GF-D8 (cell line): Measurements from ENCODE around the gene CBLN3.

Experiments
- DNase-seq: peaks from one replicate; lab custom pipeline; 2025; lab: John Stamatoyannopoulos, UW

The CBLN3 gene

GRCh38 chr14:24439257-24439656 is 9.8 kb upstream of the CBLN3 start:
- no peak for DNase-seq

DNA sequence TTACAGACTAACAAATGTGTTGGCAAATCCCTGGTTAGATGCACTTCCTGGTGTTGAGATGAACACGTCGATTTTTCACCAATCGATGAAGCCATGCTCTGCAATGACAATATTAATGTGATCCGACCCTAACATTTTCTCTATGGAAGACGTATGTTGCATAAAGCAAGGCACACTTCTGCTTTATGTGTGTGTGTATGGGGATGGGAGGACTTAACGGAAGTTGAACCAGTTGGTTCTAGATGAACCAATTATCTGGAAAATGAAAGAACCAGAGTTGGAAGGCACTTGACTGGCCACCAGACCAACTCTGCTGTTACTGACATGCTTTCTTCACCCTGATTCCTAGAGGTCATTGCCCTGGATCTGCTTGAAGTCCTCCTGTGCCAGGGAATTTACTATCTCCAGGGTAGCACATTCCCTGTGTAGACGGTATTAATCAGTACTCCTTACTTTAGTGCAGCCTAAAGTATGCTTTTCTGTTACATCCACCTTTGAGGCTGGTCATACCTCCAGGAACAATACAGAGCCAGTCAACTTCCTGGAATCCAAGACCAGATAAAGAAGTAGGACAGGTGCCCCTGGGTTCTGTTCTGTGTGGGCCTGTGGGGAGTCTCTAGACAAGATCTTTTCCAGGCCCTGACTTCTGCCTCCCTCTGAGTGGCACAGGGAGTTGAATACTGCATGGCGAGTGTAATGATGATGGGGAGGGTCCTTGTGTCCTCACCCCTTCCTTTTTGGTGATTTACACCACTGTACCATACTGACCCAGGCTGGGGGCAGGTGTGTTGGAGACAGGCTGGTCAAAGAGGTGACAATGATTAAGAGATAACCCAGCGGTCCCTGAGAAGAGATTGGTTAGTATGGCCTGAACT is 9.0 kb upstream of the CBLN3 start:
- no peak for DNase-seq

DNA sequence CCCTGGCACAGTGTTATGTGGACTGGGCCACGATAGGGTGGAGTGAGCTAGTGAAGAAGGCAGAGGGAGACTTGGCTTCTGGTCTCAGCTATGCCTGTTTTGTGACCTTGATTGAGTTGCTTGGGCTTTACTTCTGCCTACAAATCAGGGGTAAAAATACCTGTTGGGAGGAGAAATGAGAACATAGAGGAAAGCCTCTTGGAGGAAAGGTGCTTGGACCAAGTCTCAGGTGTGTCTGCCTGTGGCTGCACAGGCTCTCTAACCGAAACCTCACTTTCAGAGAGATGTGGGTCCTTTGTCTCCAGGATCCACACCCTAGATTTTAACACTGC is 8.2 kb upstream of the CBLN3 start:
- no peak for DNase-seq

DNA sequence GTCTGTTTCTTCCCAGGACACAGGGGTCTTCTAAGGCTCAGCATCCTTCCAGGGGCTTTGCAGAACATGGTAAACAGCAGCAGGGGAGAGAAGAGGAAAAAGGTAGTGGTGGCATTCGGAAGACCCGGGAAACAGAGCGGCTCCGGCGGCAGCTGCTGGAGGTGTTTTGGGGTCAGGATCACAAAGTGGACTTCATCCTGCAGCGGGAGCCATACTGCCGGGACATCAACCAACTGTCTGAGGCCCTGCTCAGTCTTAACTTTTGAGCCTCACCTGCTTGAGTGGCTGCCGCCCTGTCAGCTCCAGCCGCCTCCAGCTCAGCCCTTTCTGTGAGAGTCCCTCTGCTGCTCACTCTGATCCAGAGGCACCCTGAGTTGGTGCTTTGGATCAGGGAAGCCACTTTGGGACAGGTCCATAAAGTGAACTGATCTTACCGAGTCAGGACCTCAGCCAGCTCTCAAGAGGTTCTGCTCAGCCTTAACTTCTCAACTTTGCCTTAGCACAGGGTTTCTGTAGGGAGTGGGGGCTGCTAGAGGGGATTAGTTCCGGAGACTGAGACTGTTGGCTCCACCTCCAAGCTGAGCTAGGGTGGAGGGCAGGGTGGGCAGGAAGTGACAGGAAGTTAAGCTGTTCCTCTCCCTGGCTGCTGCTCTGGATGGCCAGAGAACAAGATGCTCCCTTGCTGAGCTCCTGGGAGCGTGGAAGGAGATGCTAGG is 7.7 kb upstream of the CBLN3 start:
- peak; percentile 15 for DNase-seq

DNA sequence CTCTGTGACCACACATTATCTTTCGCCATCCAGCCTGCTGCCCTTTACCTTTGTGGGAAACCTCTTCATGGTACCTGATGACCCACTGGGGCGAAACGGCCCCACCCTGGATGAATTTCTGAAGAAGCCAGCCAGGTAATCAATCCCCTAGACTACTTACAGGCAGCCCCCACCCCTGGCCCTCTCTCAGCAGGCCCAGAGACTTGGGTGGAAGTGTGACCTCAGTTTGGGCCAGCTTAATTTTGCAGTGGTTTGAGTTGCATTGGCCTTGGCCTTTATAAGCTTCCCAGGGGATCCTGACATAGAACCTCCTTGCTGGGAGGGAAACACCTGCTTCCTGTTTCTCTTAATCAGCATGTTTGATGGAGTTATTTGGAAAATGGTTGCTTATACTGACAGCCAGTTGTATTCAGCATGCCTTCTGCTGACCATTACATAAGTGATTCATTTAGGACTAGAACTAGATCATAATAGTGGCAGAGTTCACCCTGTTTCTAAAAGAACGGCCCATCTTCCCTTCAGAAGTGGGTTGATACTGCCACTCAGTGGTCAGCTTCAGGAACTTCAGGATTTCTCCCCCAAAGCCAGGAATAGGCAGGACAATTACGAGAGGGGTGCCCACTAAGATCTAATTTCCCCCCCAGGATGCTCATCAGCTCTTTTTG is 7.0 kb upstream of the CBLN3 start:
- DNase-seq: peak; percentile 83

DNA sequence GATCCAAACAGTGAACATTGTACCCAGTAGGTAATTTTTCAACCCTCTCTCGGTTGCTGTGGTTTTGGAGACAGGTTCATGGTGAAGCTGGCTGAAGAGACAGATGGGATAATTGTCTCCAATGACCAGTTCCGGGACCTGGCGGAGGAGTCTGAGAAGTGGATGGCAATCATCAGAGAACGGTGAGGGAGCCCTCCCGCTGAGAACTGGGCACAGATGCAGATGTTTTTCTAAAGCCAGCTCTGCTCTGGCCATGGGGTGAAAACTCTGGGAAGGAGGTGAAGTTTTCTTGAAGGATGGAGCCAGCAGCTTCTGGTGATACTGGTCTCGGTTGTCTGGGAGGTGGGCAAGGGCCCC is 6.5 kb upstream of the CBLN3 start:
- no peak for DNase-seq

DNA sequence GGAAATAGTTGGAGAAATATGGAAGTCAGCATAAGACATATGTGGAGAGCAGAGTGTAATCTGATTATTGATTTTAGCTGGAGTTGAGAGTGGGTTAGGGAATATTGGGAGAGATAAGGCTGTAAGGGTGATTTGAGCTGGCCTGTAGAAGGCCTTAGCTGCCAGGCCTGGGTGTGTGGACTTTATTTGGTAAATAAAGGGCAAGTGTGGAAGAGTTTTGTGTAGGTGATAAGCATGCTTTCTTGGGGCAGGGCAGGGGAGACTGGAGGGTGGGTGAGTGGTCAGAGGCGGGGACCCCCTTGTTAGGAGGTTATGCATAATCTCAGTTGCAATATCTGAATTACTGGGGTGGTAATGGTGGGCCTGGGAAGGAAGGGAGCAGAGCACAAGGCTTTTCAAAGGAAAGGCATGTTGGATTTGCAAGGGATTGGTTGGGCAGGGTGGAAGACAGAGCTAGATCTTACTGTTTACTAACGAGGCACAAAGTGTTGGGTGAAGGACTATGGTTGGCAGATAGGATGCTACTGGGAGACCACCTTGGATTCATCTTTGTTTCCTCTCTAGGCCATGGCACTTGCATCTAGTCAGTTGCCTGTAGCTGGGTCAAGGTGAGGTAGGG is 5.8 kb upstream of the CBLN3 start:
- DNase-seq: no peak

DNA sequence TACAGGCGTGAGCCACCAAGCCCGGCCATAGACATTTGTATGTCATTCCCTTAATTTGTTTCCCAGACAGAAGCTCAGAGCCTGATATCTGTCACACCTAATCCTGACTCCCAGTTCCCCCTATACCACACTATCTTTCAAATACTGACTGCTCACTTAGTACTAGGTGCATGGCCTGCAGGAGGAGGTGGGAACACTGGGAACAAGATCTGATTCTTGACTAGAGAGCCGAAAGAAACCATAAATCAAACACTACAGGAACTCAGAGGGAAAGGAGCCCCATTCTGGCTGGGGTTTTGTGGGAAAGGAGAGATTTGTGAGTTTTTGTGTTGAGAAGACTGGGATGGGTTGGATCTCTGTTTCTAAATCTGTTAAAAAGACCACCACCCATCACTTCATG is 5.2 kb upstream of the CBLN3 start:
- DNase-seq: no peak

GRCh38 chr14:24434036-24434435 is 4.6 kb upstream of the CBLN3 start:
- DNase-seq: no peak

- no peak for DNase-seq
These were observed 3.0 kb upstream of the CBLN3 start for GRCh38 chr14:24432259-24433131.

DNA sequence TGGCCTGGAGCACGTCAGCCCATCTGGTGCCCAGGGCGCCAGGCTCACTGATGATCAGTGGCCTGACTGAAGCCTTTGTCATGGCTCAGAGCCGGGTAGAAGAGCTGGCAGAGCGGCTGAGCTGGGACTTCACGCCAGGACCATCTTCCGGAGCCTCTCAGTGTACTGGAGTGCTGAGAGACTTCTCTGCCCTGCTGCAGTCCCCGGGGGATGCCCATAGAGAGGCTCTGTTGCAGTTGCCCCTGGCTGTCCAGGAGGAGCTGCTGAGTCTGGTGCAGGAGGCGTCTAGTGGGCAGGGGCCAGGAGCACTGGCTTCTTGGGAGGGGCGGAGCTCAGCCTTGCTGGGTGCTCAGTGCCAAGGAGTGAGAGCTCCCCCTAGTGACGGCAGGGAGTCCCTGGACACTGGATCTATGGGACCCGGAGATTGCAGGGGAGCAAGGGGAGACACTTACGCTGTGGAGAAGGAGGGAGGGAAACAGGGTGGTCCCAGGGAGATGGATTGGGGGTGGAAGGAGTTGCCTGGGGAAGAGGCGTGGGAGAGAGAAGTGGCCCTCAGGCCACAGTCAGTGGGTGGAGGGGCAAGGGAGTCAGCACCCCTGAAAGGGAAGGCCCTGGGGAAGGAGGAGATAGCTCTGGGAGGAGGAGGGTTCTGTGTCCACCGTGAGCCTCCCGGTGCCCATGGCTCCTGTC is 2.2 kb upstream of the CBLN3 start:
- DNase-seq: peak; percentile 65

DNA sequence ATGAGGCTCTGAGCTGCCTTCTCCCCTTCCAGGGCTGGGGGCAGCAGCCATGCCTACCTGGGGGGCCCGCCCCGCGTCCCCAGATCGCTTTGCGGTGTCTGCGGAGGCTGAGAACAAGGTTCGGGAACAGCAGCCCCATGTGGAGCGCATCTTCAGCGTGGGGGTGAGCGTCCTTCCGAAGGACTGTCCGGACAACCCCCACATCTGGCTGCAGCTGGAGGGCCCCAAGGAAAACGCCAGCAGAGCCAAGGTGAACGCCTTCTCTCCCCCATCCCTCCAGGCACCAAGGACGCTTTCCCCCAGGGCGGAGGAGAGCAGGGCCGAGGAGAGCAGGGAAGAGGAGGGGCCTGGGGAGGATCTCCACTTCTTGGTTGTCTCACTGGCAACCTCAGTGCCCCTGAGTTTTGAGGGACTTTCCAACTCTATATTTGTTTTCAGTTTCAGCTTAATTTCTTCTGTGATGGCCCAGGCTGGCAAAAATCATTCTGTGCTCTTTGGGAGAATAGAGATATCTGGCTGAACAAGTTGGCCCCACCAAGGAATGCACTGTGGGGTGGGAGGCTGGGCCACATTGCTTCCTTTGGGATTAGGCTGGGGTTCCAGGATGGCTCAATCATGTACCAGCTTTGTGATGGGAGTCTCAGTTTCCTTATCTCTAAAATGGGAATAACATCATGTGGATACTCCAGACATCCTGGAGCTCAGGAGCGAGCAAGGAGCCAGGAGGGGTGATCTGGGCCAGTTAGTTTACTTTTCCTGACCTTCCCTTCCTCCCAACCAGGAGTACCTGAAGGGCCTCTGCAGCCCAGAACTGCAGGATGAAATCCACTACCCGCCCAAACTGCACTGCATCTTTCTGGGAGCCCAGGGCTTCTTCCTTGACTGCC is 1.5 kb upstream of the CBLN3 start:
- DNase-seq: no peak

- DNase-seq: no peak
These were observed 744 bp upstream of the CBLN3 start for GRCh38 chr14:24430143-24430681.

DNA sequence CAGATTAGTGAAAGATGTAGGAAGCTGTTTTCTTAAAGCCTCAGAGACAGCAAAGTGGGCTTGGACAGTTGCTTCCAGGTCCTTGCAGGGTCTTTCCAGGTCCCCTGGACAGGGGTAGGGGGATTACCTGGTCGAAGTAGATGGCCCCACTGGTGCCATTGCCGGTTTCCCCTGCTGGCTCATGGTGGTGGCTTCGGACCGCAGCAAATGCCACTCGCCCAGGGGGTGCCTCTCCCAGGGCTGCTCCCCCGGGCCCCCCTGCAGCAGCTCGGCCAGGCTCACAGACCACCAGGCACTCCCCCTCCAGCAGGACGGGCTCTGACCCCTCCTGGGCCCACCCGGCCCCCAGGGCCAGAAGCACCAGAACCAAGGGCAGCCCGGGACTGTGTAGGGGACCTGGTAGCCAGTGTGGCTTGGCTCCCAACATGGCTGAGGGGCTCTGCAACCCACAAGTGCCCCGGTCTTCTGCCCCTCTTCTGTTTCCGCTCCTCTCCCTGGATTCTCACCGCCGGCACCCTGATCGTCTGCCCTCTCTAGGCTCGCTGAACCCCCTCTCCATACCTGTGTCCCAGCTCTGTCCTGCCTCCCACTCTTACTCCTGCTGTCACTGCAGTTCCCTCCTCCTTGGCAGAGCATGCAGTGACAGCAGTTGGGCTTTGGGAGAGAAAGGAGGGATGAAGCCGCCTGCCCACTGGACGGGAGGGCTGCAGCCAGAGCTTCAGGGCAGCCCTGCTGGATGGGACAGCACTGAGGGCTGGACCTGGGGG is 657 bp downstream of the CBLN3 start:
- no peak for DNase-seq

DNA sequence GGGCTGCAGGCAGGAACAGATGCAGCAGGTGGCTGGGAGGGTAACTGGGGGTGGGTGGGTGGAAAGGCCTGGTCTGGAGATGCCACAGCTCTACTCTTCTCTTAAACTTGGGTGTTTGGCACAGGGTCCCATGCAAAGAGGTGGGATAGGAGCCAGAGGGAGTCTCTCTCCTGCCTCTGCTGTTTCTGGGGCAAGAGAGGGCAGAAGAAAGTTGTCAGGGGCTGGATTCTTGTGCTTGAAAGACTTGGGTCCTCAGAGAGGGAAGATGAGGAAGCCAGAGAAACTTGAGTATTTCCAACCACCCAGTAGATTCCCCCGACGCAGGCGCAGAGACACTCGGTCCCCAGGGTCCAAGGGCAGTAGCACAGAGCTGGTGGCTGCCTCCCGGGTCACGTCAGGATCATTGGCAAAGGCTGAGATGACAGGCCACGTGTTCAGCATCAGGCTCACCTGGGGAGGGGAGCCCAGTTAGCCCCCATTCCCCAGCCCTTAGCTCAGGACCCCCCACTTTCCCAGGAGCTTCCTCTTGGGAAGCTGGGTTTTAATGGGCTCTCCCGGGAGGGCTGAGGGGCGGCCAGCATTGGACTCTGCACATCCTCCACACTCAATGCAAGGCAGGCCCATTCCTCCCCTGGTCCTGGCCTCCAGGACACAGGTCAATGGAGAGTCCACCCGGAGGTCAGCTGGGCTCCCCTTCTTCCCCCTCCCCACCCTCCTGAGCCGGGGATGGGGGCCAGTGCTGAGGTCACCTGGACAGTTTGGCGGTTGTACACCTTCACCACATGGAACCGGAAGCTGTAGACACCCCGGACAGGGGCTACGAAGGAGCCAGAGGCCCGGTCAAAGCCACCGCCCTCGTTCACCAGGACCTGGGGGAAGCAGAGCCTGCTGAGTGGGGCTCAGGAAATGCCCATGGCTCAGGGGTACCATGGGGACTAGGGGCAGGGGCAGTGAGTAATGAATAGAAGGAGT is 1.6 kb downstream of the CBLN3 start:
- DNase-seq: no peak

DNA sequence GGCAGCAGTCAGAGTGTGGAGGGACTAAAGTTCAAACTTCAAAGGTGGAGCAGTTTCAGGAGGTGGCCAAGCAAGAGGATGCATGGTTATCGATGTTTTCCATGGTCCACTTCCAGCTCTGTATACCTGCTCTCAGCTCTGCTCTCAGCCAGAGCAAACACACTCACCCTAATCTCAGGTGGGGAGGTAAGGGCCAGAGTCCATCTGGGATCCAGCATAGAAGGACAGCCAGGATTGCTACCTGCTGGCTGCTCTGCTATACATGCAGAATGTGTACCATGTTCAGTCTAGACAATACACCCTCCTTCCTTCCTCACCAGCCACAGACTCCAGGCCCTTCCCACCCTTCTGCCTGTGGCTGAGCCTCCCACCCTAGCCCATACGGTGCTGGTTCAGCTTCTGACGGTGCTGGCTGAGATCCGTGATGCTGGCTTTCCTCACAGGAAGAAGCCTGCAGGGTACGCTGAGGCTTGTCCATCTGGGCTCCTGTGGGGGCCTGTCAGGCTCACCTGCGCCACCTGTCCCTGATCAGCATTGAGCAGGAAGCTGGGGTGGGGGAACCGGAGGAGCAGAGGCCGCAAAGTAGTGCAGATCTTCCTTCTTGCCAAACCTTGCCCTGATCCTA is 2.4 kb downstream of the CBLN3 start:
- DNase-seq: no peak

- DNase-seq: no peak
These were observed 3.1 kb downstream of the CBLN3 start for GRCh38 chr14:24426150-24426911.
